SJCRH30 (cell line): ENCODE results near the gene RBP4. TPM values are rescaled to one million over a fixed set of nuclear protein-coding genes. Genes with fewer than 3 reads are reported as not detected.
"Not testable (repeated sequence)": the region's sequence is repeated elsewhere in the genome, so short reads cannot be mapped to it uniquely, and the experiment has no call there.

ENCODE experiments used
- DNase-seq, 2 experiments: peaks; one replicate each; pipeline ENCODE4 v3.0.0-alpha.2; 2015 to 2020
- H3K27ac ChIP-seq: fragments of 250-450 bp; sonication (Bioruptor Pico); 2 replicates; pipeline ENCODE4 v1.5.1; 2020; ENCODE audit warnings: mild to moderate bottlenecking, moderate library complexity
- H3K27me3 ChIP-seq: fragments of 250-450 bp; sonication (Bioruptor Pico); 2 replicates; pipeline ENCODE4 v1.5.1; 2020; ENCODE audit warnings: mild to moderate bottlenecking, moderate library complexity
- H3K36me3 ChIP-seq: fragments of 250-450 bp; sonication (Bioruptor Pico); 2 replicates; pipeline ENCODE4 v1.5.1; 2020; ENCODE audit warnings: mild to moderate bottlenecking, moderate library complexity
- H3K4me1 ChIP-seq: fragments of 250-450 bp; sonication (Bioruptor Pico); 2 replicates; pipeline ENCODE4 v1.5.1; 2020; ENCODE audit warnings: mild to moderate bottlenecking, moderate library complexity
- H3K4me3 ChIP-seq: fragments of 250-450 bp; sonication (Bioruptor Pico); 2 replicates; pipeline ENCODE4 v1.5.1; 2020; ENCODE audit warnings: mild to moderate bottlenecking, moderate library complexity
- H3K9me3 ChIP-seq: fragments of 250-450 bp; sonication (Bioruptor Pico); replicated peaks from 2 replicates; pipeline ENCODE4 v1.5.1; 2020; ENCODE audit warnings: mild to moderate bottlenecking, moderate library complexity
- total RNA-seq: library from RNA; depleted of rRNA; stranded (reverse); fragments of >200 nt; shearing (Covaris generic); gene quantifications from 2 replicates; pipeline ENCODE4 v1.2.3, GENCODE V29; 2014; rRNA removed

Gene RBP4
- total RNA-seq, 1 experiment from 2014 or later, result not detected

GRCh38 chr10:93560541-93560940 lies 40.5 kb downstream of the RBP4 start:
- Histone ChIP-seq H3K27me3 (no peaks in the 10 kb centered on the region), H3K4me1 (no peaks in the 10 kb centered on the region), H3K27ac (no peak overlapping the region), H3K4me3 (no peak overlapping the region), H3K36me3 (no peaks in the 10 kb centered on the region), H3K9me3 (no peaks in the 10 kb centered on the region)
- DNase-seq, result no peak

GRCh38 chr10:93559490-93559889 lies 41.5 kb downstream of the RBP4 start:
- Histone ChIP-seq H3K27ac (no peak overlapping the region), H3K4me3 (no peak overlapping the region)
- DNase-seq, result no peak

GRCh38 chr10:93554760-93555432 lies 46.1 kb downstream of the RBP4 start:
- peak; percentile 73 to 90 for DNase-seq
- no peaks in the 10 kb centered on the region for H3K9me3 ChIP-seq
- no peaks in the 10 kb centered on the region for H3K27me3 ChIP-seq
- no peaks in the 10 kb centered on the region for H3K36me3 ChIP-seq
- H3K4me1 ChIP-seq, result no peaks in the 10 kb centered on the region
- peak overlapping the region; percentile 61 for H3K27ac ChIP-seq
- peak overlapping the region; percentile 45 for H3K4me3 ChIP-seq

More at GRCh38 chr10:93559490-93559889, 41.5 kb downstream of the RBP4 start:
- no peaks in the 10 kb centered on the region for H3K36me3 ChIP-seq
- no peaks in the 10 kb centered on the region for H3K4me1 ChIP-seq
- no peaks in the 10 kb centered on the region for H3K9me3 ChIP-seq
- no peaks in the 10 kb centered on the region for H3K27me3 ChIP-seq

- Histone ChIP-seq H3K4me1 (no peaks in the 10 kb centered on the region), H3K27ac (no peak overlapping the region), H3K9me3 (no peaks in the 10 kb centered on the region), H3K27me3 (no peaks in the 10 kb centered on the region), H3K4me3 (no peak overlapping the region), H3K36me3 (no peaks in the 10 kb centered on the region)
- no peak for DNase-seq
These were observed 46.7 kb downstream of the RBP4 start for GRCh38 chr10:93554316-93554663.

- DNase-seq, result no peak
- no peak overlapping the region for H3K27ac ChIP-seq
These were observed 47.3 kb downstream of the RBP4 start for GRCh38 chr10:93553482-93554315.

GRCh38 chr10:93552780-93553179 lies 48.3 kb downstream of the RBP4 start:
- DNase-seq, result no peak
- no peak overlapping the region for H3K27ac ChIP-seq
- H3K9me3 ChIP-seq, result no peaks in the 10 kb centered on the region
- H3K36me3 ChIP-seq, result no peaks in the 10 kb centered on the region
- no peaks in the 10 kb centered on the region for H3K27me3 ChIP-seq
- H3K4me3 ChIP-seq, result no peak overlapping the region
- H3K4me1 ChIP-seq, result no peaks in the 10 kb centered on the region

More at GRCh38 chr10:93553482-93554315, 47.3 kb downstream of the RBP4 start:
- Histone ChIP-seq H3K9me3 (no peaks in the 10 kb centered on the region), H3K27me3 (no peaks in the 10 kb centered on the region), H3K4me1 (no peaks in the 10 kb centered on the region), H3K4me3 (no peak overlapping the region), H3K36me3 (no peaks in the 10 kb centered on the region)

- Histone ChIP-seq H3K4me3 (no peak overlapping the region), H3K4me1 (no peaks in the 10 kb centered on the region), H3K9me3 (no peaks in the 10 kb centered on the region), H3K36me3 (no peaks in the 10 kb centered on the region), H3K27ac (no peak overlapping the region), H3K27me3 (no peaks in the 10 kb centered on the region)
- DNase-seq, result no peak
These were observed 50.4 kb downstream of the RBP4 start for GRCh38 chr10:93550606-93551005.

- Histone ChIP-seq H3K36me3 (no peaks in the 10 kb centered on the region), H3K4me3 (no peak overlapping the region), H3K27ac (no peak overlapping the region), H3K9me3 (no peaks in the 10 kb centered on the region), H3K27me3 (no peaks in the 10 kb centered on the region), H3K4me1 (no peaks in the 10 kb centered on the region)
- DNase-seq, result no peak
These were observed 52.5 kb downstream of the RBP4 start for GRCh38 chr10:93548376-93549071.

- Histone ChIP-seq H3K36me3 (no peaks in the 10 kb centered on the region), H3K27me3 (no peaks in the 10 kb centered on the region), H3K27ac (no peak overlapping the region), H3K4me3 (no peak overlapping the region), H3K9me3 (no peaks in the 10 kb centered on the region), H3K4me1 (no peaks in the 10 kb centered on the region)
- DNase-seq, result no peak
These were observed 53.5 kb downstream of the RBP4 start for GRCh38 chr10:93547522-93547921.

- not testable (repeated sequence) for H3K36me3 ChIP-seq, H3K4me1 ChIP-seq, H3K27me3 ChIP-seq, H3K4me3 ChIP-seq, DNase-seq, H3K9me3 ChIP-seq, H3K27ac ChIP-seq
These were observed 54.0 kb downstream of the RBP4 start for GRCh38 chr10:93546995-93547394.

- peak; percentile 94 to 97 for DNase-seq
These were observed 58.7 kb downstream of the RBP4 start for GRCh38 chr10:93542358-93542791.

More at GRCh38 chr10:93542358-93542791, 58.7 kb downstream of the RBP4 start:
- no peaks in the 10 kb centered on the region for H3K36me3 ChIP-seq
- no peaks in the 10 kb centered on the region for H3K4me1 ChIP-seq
- no peaks in the 10 kb centered on the region for H3K27me3 ChIP-seq
- no peaks in the 10 kb centered on the region for H3K9me3 ChIP-seq
- peak overlapping the region; percentile 41 for H3K4me3 ChIP-seq
- peak overlapping the region; percentile 80 for H3K27ac ChIP-seq

Other genes starting within 250 kb of the RBP4 start
- 4.2 and 4.6 TPM in 2 replicates for gene MYOF, start 118.9 kb downstream of the RBP4 start, total RNA-seq
- gene CEP55, start 104.6 kb downstream of the RBP4 start, total RNA-seq, result 43.2 and 49.4 TPM in 2 replicates
- not detected in 2 replicates for gene FFAR4, start 34.6 kb downstream of the RBP4 start, total RNA-seq
- gene PDE6C, start 11.3 kb upstream of the RBP4 start, total RNA-seq, result not detected in 2 replicates
- 9.1 and 12.3 TPM in 2 replicates for gene FRA10AC1, start 101.4 kb upstream of the RBP4 start, total RNA-seq
- gene LGI1, start 156.7 kb upstream of the RBP4 start, total RNA-seq, result not detected in 2 replicates